HG03135 (cell line): ENCODE measurements around the gene NPTX1.
"Not testable (repeated sequence)": the region's sequence is repeated elsewhere in the genome, so short reads cannot be mapped to it uniquely, and the experiment has no call there.

Experiments used
- ATAC-seq: cut with Tn5 transposase; IDR thresholded peaks from one replicate; pipeline ENCODE4 v1.9.1; 2021; ENCODE audit warnings: mild to moderate bottlenecking, moderate library complexity; ENCODE audit not compliant: unreplicated experiment

The NPTX1 gene

GRCh38 chr17:80475910-80476876, at the start of gene NPTX1:
Gene NPTX1 (minus strand): TSS chr17:80476607. CDS start chr17:80476446, 161 bp downstream.
- no peak for ATAC-seq

- ATAC-seq: no peak
Measured at GRCh38 chr17:80523956-80524712, 47.7 kb upstream of the NPTX1 start.

GRCh38 chr17:80523054-80523744, 46.8 kb upstream of the NPTX1 start:
- no peak for ATAC-seq

GRCh38 chr17:80520810-80521455, 44.5 kb upstream of the NPTX1 start:
- ATAC-seq: no peak

GRCh38 chr17:80519091-80519781, 42.8 kb upstream of the NPTX1 start:
- no peak for ATAC-seq

- ATAC-seq: no peak
Measured at GRCh38 chr17:80518392-80518791, 42.0 kb upstream of the NPTX1 start.

- no peak for ATAC-seq
Measured at GRCh38 chr17:80517641-80518040, 41.2 kb upstream of the NPTX1 start.

- ATAC-seq: no peak
Measured at GRCh38 chr17:80516171-80516932, 39.9 kb upstream of the NPTX1 start.

- no peak for ATAC-seq
Measured at GRCh38 chr17:80513892-80514291, 37.5 kb upstream of the NPTX1 start.

GRCh38 chr17:80513201-80513600, 36.8 kb upstream of the NPTX1 start:
- no peak for ATAC-seq

GRCh38 chr17:80512233-80512632, 35.8 kb upstream of the NPTX1 start:
- ATAC-seq: no peak

GRCh38 chr17:80511222-80512180, 35.1 kb upstream of the NPTX1 start:
- no peak for ATAC-seq

- ATAC-seq: no peak
Measured at GRCh38 chr17:80510772-80511171, 34.4 kb upstream of the NPTX1 start.

- ATAC-seq: no peak
Measured at GRCh38 chr17:80510132-80510531, 33.7 kb upstream of the NPTX1 start.

- ATAC-seq: no peak
Measured at GRCh38 chr17:80509311-80509710, 32.9 kb upstream of the NPTX1 start.

- no peak for ATAC-seq
Measured at GRCh38 chr17:80507965-80508364, 31.6 kb upstream of the NPTX1 start.

GRCh38 chr17:80507177-80507576, 30.8 kb upstream of the NPTX1 start:
- not testable (repeated sequence) for ATAC-seq

- no peak for ATAC-seq
Measured at GRCh38 chr17:80504686-80505413, 28.4 kb upstream of the NPTX1 start.
